ENCODE measurements around the gene CLSTN2. TPM values are rescaled to one million over a fixed set of nuclear protein-coding genes. Genes with fewer than 3 reads are reported as not detected.

The CLSTN2 gene
- total RNA-seq, 1 experiment from 2014 or later = 0.02 TPM

DNA sequence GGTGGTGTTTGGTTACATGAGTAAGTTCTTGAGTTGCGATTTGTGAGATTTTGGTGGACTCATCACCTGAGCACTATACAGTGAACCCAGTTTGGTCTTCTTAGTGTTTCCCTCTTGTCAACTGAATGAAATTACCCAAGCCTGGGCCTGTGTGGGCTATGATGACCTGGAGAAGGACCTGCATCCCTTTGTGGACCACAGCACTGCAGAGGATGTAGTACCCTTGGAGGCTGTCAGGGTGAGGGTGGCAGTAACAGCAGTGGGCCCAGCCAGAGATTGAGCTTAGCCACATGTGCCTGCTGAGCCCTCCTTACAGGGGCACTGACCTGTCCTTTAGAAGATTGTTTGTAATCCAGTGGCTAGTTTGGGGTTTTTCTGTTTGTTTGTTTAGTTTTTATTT, 492.8 kb downstream of the CLSTN2 start:
- Histone ChIP-seq H3K9ac (ENCODE audit: low read length) (no peak overlapping the region), H3K36me3 (ENCODE audit: control insufficient read depth in 1 of 2, insufficient read depth in 2 of 2, low read length in 2 of 2) (no peaks in the 10 kb centered on the region), H3K9me3 (ENCODE audit: control insufficient read depth in 1 of 2, insufficient read depth in 1 of 2, low read depth in 1 of 2, low read length in 2 of 2) (no peaks in the 10 kb centered on the region), H2AFZ (ENCODE audit: low read depth, low read length, poor library complexity, severe bottlenecking) (no peak overlapping the region), H3K4me3 (replicated peaks in 1 of 2; ENCODE audit: low read depth in 1 of 2, low read length in 2 of 2) (no peak overlapping the region), H3K27ac (ENCODE audit: low read depth, low read length) (no peak overlapping the region), H3K4me1 (ENCODE audit: control insufficient read depth in 1 of 2, insufficient read depth in 2 of 2, low read length in 2 of 2) (no peaks in the 10 kb centered on the region), H3K9me2 (ENCODE audit: insufficient read depth) (no peaks in the 10 kb centered on the region), H4K20me1 (ENCODE audit: insufficient read depth) (no peaks in the 10 kb centered on the region), H3K79me2 (ENCODE audit: insufficient read depth, low read length) (no peaks in the 10 kb centered on the region), H3K4me2 (ENCODE audit: low read length) (no peak overlapping the region), H3K27me3 (ENCODE audit: insufficient read depth, low read length) (peaks cover 51% of the 10 kb centered on the region)
- CTCF ChIA-PET = no interaction called here
- BruUV-seq (replicated peaks) = no TSS peak
- intact Hi-C loops (cut with micrococcal nuclease) = no loop called here
- RAD21 ChIA-PET (ENCODE audit: low non-redundant PET in 1 of 2, low total read pairs in 2 of 2, uncharacterized antibody in 2 of 2, unreplicated experiment in 2 of 2) = no interaction called here
- POLR2A ChIA-PET = no interaction called here
- no peak for DNase-seq (ENCODE audit: low read depth, low spot score)
- no peak for TF ChIP-seq CEBPB (IDR thresholded peaks at IDR 0.05; ENCODE audit: low read depth)
- TF ChIP-seq, protein P1, sequence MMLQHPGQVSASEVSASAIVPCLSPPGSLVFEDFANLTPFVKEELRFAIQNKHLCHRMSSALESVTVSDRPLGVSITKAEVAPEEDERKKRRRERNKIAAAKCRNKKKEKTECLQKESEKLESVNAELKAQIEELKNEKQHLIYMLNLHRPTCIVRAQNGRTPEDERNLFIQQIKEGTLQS (IDR thresholded peaks at IDR 0.05) = no peak
- no peak for ATAC-seq

DNA sequence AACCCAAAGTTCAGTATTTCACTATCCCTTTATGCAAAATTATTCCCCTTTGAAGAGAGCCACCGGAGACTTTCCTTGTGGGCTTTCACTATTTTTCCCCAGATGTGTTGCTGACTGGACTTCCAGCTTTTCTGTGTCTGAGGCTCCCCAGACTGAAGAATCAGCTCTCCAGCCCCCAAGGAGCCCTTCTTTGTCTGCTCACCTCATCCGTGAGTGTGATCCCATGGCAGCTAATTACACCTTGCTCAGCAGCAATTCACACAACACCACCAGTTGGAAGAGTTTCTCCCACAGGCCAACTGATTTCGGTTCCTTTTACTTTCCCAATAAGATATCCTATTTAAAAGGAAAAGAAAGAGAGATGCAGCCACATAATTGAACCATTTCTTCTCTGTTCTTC, 493.4 kb downstream of the CLSTN2 start:
- ChIA-PET CTCF (no interaction called here), RAD21 (ENCODE audit: low non-redundant PET in 1 of 2, low total read pairs in 2 of 2, uncharacterized antibody in 2 of 2, unreplicated experiment in 2 of 2) (no interaction called here), POLR2A (no interaction called here)
- Histone ChIP-seq H3K4me2 (ENCODE audit: low read length) (no peak overlapping the region), H4K20me1 (ENCODE audit: insufficient read depth) (no peaks in the 10 kb centered on the region), H3K9ac (ENCODE audit: low read length) (no peak overlapping the region), H3K79me2 (ENCODE audit: insufficient read depth, low read length) (no peaks in the 10 kb centered on the region), H3K27me3 (ENCODE audit: insufficient read depth, low read length) (peaks cover 54% of the 10 kb centered on the region), H3K9me2 (ENCODE audit: insufficient read depth) (no peaks in the 10 kb centered on the region), H3K4me3 (replicated peaks in 1 of 2; ENCODE audit: low read depth in 1 of 2, low read length in 2 of 2) (no peak overlapping the region), H3K27ac (ENCODE audit: low read depth, low read length) (no peak overlapping the region), H3K9me3 (ENCODE audit: control insufficient read depth in 1 of 2, insufficient read depth in 1 of 2, low read depth in 1 of 2, low read length in 2 of 2) (no peaks in the 10 kb centered on the region), H3K36me3 (ENCODE audit: control insufficient read depth in 1 of 2, insufficient read depth in 2 of 2, low read length in 2 of 2) (no peaks in the 10 kb centered on the region), H3K4me1 (ENCODE audit: control insufficient read depth in 1 of 2, insufficient read depth in 2 of 2, low read length in 2 of 2) (no peaks in the 10 kb centered on the region), H2AFZ (ENCODE audit: low read depth, low read length, poor library complexity, severe bottlenecking) (no peak overlapping the region)
- no peak for ATAC-seq
- TF ChIP-seq, protein P2, sequence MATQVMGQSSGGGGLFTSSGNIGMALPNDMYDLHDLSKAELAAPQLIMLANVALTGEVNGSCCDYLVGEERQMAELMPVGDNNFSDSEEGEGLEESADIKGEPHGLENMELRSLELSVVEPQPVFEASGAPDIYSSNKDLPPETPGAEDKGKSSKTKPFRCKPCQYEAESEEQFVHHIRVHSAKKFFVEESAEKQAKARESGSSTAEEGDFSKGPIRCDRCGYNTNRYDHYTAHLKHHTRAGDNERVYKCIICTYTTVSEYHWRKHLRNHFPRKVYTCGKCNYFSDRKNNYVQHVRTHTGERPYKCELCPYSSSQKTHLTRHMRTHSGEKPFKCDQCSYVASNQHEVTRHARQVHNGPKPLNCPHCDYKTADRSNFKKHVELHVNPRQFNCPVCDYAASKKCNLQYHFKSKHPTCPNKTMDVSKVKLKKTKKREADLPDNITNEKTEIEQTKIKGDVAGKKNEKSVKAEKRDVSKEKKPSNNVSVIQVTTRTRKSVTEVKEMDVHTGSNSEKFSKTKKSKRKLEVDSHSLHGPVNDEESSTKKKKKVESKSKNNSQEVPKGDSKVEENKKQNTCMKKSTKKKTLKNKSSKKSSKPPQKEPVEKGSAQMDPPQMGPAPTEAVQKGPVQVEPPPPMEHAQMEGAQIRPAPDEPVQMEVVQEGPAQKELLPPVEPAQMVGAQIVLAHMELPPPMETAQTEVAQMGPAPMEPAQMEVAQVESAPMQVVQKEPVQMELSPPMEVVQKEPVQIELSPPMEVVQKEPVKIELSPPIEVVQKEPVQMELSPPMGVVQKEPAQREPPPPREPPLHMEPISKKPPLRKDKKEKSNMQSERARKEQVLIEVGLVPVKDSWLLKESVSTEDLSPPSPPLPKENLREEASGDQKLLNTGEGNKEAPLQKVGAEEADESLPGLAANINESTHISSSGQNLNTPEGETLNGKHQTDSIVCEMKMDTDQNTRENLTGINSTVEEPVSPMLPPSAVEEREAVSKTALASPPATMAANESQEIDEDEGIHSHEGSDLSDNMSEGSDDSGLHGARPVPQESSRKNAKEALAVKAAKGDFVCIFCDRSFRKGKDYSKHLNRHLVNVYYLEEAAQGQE (IDR thresholded peaks at IDR 0.05; ENCODE audit: low read depth) = no peak
- TF ChIP-seq ELF1 (IDR thresholded peaks at IDR 0.05; ENCODE audit: borderline replicate concordance, low read depth) (no peak), EZH2 (IDR thresholded peaks at IDR 0.05) (no peak), RAD21 (IDR thresholded peaks at IDR 0.05; ENCODE audit: low read depth) (no peak), POLR2AphosphoS5 (IDR thresholded peaks at IDR 0.05; ENCODE audit: low read depth, low read length) (no peak), FOSL1 (IDR thresholded peaks at IDR 0.05; ENCODE audit: low read depth) (no peak), TCF7L2 (IDR thresholded peaks at IDR 0.05; ENCODE audit: borderline replicate concordance, extremely low read depth, insufficient read depth, insufficient read length) (no peak), YY1 (IDR thresholded peaks at IDR 0.05; ENCODE audit: extremely low read depth, insufficient replicate concordance, low read depth, low read length) (no peak), SRF (IDR thresholded peaks at IDR 0.05; ENCODE audit: low read depth) (no peak), ZFX (IDR thresholded peaks at IDR 0.05) (no peak), SP1 (IDR thresholded peaks at IDR 0.05; ENCODE audit: low read depth) (no peak), EGR1 (IDR thresholded peaks at IDR 0.05; ENCODE audit: low read depth) (no peak)
- TF ChIP-seq, protein P1 (IDR thresholded peaks at IDR 0.05) = no peak
- no TSS peak for BruUV-seq (replicated peaks)
- DNase-seq (ENCODE audit: low read depth, low spot score) = no peak
- intact Hi-C loops (cut with micrococcal nuclease) = no loop called here

Data from HCT116 (cell line).